DMS53 treated with DMSO at 0.1 percent for 48 hours (cell line): ENCODE data around the gene MLXIPL.
"Not testable (repeated sequence)": the region's sequence is repeated elsewhere in the genome, so short reads cannot be mapped to it uniquely, and the experiment has no call there.

ENCODE experiments used
- DNase-seq: peaks from one replicate; lab custom pipeline; 2025; ENCODE audit not compliant: unreplicated experiment; lab: John Stamatoyannopoulos, UW

The MLXIPL gene

DNA sequence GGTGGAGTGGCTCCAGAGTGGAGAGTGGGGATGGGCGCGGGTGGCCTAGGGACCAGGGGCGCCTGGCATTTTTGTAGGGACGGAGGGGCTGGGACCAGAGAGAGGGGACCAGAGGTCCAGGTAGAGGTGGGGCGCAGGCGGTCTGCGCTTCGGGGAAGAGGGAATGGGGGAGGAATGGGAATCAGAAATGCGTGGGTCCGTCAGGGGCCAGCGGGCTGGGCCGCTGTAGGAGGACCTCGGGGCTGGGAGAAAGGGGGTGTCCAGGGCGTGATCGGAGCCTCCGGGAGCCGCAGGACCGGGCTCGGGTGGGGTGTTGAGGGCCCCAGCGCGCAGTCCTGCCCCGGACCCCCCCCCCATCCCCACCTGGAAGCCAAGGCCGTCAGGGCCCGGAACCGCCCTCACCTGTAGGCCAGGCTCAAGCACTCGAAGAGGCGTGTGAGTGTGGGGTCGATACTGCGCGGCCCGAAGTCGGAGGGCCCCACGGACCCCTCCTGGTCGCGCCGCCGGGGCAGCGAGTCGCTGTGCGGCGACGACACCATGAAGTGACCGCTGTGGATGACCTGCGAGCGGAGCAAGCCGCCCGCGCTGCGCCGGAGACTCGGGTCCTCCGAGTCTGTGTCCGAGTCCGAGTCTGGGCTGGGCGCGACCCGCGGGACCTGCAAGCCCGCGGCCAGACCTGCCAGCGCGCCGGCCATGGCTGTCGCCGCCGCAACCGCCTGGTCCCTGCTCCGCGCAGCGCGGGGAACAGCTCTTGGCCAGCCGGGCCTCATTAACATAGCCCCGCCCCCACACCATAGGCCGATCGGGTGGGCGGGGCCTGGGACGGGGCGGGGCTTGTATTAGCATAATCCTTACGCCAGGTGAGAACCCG is at the start of gene MLXIPL:
TSS of gene MLXIPL (minus strand) at position 725 of the 871 bp plus-strand sequence. CDS start at position 695, 30 bp downstream.
- peak; percentile 89 for DNase-seq

GRCh38 chr7:73671857-73672445 is 47.6 kb upstream of the MLXIPL start:
- no peak for DNase-seq

DNA sequence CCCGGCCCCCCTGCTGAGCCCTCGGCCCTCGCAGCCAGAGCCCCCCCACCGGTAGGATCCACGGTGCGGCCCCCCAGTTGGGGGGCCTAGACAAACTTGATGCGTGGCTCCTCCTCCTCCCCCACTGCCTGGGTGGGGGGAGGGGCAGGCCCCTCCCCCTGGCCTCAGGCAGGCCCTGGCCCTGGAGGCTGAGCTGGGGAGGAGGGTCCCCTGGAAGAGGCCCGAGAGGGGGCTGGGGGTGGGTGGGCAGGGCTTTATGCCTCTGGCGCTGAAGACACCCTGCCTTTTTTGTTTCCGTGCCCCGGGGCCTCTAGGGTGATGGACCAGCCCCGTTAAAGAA is 47.0 kb upstream of the MLXIPL start:
- no peak for DNase-seq

DNA sequence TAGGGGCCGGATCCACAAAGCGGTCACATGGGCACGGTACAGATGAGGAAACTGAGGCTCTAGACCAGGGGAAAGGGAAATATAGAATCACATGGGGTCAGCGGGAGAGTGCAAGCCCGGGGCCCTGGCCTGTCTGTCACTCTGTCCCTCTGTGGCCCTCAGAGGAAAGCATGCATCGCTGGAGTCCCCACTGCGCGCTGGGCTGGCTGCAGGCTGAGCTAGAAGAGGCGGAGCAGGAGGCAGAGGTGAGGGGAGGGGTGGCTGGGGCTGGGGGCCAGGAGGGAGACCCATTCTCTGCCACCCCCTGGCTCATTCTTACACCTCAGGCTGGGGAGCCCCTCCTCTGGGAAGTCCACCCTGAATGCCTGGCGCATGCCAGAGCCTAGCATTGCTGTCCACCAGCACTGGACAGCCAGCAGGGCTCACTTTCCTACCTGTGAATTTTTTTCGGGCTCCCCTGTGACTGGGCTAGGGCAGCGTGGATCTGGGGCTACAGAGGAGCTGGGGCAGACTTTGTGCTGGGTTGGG is 45.6 kb upstream of the MLXIPL start:
- DNase-seq: no peak

DNA sequence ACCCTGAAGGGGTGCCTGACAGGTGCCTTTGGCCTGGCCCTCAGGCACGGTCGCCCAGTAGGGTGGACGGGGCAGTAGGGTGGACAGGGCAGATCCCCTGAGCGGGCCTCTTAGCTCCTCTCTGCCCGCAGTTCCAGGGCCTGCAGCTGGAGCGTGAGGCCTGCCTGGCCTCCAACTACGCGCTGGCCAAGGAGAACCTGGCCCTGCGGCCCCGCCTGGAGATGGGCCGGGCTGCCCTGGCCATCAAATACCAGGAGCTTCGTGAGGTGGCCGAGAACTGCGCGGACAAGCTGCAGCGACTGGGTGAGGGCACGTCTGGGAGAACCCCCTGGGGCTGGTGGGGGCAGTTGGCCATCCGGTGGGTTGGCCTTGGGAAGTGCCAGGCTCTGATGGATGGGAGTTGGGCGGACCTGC is 45.0 kb upstream of the MLXIPL start:
- no peak for DNase-seq

DNA sequence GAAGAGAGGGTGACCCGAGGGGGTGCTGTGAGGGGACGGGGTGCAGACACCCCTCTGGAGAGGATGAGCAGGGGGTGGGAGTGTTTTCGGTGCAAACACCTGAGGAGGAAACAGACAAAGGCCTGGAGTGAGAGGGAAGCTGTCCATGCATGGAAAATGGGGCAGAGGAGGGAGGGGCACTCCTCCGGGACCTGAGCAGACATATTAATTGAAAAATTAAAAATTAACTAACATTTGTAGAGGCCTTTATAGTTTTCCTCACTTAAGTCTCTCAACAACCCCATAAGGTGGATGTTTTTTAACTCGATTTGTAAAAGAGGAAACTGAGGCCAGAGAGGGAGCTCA is 44.5 kb upstream of the MLXIPL start:
- no peak for DNase-seq

- DNase-seq: no peak
These were observed 44.0 kb upstream of the MLXIPL start for GRCh38 chr7:73668103-73668885.

GRCh38 chr7:73667344-73668102 is 43.2 kb upstream of the MLXIPL start, which contains the start of gene VPS37D:
TSS of gene VPS37D (plus strand) at chr7:73667831. CDS start at chr7:73667959, 128 bp downstream.
- peak; percentile 74 for DNase-seq

GRCh38 chr7:73663033-73663432 is 38.7 kb upstream of the MLXIPL start:
- no peak for DNase-seq

GRCh38 chr7:73660594-73660993 is 36.3 kb upstream of the MLXIPL start:
- not testable (repeated sequence) for DNase-seq

- no peak for DNase-seq
These were observed 35.7 kb upstream of the MLXIPL start for GRCh38 chr7:73659983-73660382.

- not testable (repeated sequence) for DNase-seq
These were observed 31.0 kb upstream of the MLXIPL start for GRCh38 chr7:73655309-73655708.

DNA sequence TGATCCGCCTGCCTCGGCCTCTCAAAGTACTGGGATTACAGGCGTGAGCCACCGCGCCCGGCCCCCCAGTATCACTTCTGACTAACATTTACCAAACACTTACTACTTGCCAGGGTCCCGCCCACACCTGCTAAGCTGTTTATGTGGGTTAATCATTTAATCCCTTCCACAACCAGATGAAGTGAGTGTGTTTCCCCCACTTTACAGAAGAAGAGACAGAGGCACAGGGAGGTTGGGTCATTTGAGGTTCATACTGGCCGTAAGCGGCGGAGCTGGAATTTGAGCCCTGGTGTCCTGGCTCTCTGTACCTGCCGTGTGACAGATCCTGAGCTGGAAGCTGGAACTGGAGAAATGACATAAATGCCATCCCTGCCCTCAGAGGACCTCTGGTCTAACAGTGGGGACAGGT is 28.2 kb upstream of the MLXIPL start:
- no peak for DNase-seq

DNA sequence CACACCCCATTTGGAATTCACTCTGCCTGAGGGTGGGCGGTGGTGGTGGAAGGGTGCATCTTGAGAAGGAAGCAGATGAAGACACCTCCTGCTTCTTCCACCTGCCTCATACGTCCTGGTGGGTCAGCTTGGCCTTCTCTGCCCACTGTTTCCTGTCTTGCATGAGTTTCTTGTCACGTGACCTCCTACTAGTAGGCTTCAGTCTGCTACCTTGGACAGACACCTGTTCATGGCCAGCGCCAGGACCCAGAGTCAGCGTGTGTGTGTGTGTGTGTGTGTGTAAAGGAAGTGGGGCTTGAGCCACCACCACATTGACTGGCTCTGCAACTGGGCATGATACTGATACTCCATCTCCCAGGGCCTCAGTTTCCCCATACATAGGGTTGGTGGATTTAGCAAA is 26.2 kb upstream of the MLXIPL start:
- DNase-seq: no peak

DNA sequence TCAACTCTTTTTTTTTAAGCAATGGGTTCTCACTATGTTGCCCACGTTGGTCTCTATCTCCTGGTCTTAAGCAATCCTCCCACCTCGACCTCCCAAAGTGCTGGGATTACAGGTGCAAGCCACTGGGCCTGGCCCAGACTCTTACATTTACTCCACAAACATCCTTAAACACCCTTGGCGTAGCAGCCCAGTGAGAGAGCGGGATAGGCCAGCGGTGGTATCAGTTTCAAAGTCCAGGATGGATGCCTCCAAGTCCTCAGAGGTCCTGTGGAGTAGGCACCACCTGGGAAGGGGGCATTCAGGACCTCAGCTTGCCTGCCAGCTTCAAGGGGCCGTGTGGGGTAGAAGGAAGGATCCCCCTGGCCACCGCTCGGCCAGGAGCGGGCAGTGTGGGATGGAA is 25.3 kb upstream of the MLXIPL start:
- no peak for DNase-seq

DNA sequence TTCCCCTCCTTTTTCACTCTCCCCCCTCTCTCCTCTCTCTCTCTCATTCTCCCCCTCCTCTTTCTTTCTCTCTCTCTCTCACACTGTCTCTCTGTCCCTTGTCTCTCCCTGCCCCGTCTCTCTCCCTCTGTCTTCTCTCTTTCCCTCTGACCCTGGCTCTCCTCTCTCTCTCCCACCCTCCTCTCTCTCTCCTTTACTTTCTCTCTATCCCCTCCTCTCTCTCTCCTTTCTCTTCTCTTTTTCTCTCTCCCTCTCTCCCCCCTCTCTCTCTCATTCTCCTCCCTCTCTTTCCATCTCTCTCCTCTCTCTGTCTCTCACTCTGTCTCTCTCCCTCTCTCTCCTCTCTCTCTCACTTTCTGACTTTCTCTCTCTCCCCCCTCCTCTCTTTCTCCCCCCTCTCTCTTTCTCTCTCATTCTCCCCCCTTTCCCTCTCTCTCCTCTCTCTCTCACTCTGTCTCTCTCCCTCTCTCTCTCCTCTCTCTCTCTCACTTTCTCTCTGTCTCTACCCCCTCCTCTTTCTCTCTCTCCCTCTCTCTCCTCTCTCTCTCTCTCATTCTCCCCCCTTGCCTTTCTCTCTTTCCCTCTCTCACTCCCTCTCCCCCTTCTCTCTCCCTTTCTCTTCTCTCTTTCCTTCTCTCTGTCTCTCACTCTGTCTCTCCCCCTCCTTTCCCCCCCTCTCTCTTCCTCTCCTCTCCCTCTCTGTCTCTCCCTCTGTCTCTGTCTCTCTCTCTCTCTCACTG is 24.4 kb upstream of the MLXIPL start:
- DNase-seq: no peak

DNA sequence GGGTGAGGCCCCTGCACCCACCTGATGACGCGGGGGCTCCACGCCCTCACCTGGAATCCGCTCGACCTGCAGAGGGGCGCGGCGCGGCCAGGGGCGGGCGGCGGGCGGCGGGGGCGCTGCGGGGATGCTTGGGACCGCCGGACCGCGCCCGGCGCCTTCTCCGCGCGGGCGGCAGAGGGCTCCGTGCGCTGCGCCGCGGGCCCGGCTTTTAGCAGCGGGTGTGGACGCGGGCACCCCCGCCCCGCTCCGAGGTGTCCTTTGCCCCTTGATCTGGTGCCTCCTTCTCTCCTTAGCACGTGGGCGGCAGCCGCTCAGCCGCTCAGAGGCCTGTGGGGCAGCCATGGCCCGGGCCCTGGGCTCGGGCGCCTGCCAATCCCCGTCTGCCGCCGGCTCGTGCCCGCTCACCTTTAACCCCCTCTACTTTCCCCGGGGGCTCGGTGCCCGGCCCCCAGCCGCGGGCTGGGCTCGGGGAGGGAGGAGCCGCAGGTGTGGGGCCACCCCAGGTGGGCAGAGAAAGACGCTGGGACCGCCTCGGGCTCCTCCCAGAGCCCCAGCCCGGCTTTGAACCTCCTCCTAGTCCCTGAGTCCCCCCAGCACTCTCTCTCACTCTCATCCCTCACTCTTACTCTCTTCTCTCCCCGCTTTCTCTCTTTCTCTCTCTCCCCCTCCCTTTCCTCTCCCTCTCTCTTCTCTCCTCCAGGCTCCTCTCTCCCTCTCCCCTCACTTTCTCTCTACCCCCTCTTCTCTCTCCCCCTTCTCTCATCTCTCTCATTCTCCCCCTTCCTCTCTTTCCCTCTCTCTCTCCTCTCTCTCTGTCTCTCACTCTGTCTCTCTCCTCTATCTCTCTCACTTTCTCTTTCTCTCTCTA is 23.6 kb upstream of the MLXIPL start:
- peak; percentile 30 for DNase-seq

- no peak for DNase-seq
These were observed 22.7 kb upstream of the MLXIPL start for GRCh38 chr7:73646785-73647724.
